ENCODE data around the gene FOCAD.

FOCAD gene

GRCh38 chr9:20786807-20787206, 102.7 kb downstream of the FOCAD start:
- peaks cover 6% of the 10 kb centered on the region; the same call in 1 of the 2 replicates for H3K4me1 ChIP-seq (ENCODE audit: control insufficient read depth, insufficient read depth, low read length)
- no peaks in the 10 kb centered on the region for H3K9me3 ChIP-seq (ENCODE audit: control insufficient read depth, insufficient read depth, low read depth, low read length)
- TF ChIP-seq GLIS1 (tag by site-specific recombination; IDR thresholded peaks at IDR 0.05) (no peak), ZNF324 (tag by site-specific recombination; IDR thresholded peaks at IDR 0.05) (no peak)
- peaks cover 0 to 19% of the 10 kb centered on the region in 2 experiments; a peak in 1 of 3 replicates for H3K36me3 ChIP-seq (ENCODE audit: control insufficient read depth in 2 of 2, insufficient read depth in 1 of 2, low read length in 2 of 2)
- ChIA-PET CTCF (no interaction called here), POLR2A (no interaction called here)
- no peak overlapping the region for H3K27ac ChIP-seq (ENCODE audit: extremely low read depth, low read depth, low read length)
- no peak overlapping the region for H3K4me3 ChIP-seq (ENCODE audit: low read depth, low read length)

DNA sequence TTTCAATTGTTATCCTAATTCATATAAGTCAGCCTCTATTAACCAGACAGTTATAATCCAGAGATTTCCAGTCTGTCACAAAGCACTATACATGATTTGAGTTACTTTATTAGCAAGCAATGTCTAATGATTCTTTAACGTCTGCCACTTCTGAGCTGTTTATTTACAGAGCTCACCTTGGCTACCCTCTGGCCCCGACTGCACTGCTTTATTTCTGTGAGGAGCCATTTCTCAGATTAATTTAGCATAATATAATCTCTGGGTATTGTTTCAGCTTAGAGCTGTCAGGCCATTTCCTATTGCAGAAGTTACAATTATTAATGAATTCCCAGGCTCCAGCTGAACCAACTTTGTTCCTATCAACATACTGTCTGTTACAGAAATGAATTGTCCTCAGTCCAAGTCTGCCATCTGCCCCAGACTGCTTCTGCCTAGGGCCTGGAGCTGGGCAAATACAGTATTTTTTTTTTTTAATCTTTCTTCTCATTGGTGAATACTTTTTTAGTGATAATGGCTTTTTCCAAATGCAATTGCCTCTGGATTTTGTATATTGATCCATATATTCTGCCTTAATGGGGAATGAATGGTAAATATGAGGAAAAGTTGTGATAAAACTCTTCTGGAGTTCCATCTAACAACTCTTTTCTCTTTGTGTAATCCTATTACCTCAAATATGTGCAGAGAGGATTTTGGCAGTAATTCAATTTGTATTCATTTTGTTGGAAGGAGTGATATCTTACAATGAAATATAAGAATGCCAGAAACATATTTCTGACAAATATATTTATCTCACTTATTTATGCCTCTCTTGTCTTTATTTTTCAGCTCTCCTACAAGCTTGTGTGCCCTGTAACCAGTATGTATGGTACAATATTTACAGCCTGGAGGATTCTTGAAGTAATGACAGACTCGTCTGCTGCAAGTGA, 104.7 kb downstream of the FOCAD start:
- TF ChIP-seq ZNF747 (tag by site-specific recombination; IDR thresholded peaks at IDR 0.05) (no peak), ZBTB21 (tag by site-specific recombination; IDR thresholded peaks at IDR 0.05) (no peak), ZNF76 (tag by site-specific recombination; IDR thresholded peaks at IDR 0.05; ENCODE audit: borderline replicate concordance, low read depth) (no peak), REST (tag by site-specific recombination; IDR thresholded peaks at IDR 0.05) (no peak), ZSCAN23 (tag by site-specific recombination; IDR thresholded peaks at IDR 0.05) (no peak), ZNF501 (tag by site-specific recombination; IDR thresholded peaks at IDR 0.05) (no peak), ZNF416 (tag by site-specific recombination; IDR thresholded peaks at IDR 0.05) (no peak), ZFP3 (tag by site-specific recombination; IDR thresholded peaks at IDR 0.05; ENCODE audit: low read depth) (no peak), ZNF274 (IDR thresholded peaks at IDR 0.05; ENCODE audit: low read length) (no peak), ZNF274 (tag by site-specific recombination; IDR thresholded peaks at IDR 0.05; ENCODE audit: borderline replicate concordance) (no peak), ZNF645 (tag by site-specific recombination; IDR thresholded peaks at IDR 0.05) (no peak), ZNF138 (tag by site-specific recombination; IDR thresholded peaks at IDR 0.05; ENCODE audit: borderline replicate concordance) (no peak), ZNF19 (tag by site-specific recombination; IDR thresholded peaks at IDR 0.05; ENCODE audit: low read depth) (no peak)
- TF ChIP-seq, protein P1, sequence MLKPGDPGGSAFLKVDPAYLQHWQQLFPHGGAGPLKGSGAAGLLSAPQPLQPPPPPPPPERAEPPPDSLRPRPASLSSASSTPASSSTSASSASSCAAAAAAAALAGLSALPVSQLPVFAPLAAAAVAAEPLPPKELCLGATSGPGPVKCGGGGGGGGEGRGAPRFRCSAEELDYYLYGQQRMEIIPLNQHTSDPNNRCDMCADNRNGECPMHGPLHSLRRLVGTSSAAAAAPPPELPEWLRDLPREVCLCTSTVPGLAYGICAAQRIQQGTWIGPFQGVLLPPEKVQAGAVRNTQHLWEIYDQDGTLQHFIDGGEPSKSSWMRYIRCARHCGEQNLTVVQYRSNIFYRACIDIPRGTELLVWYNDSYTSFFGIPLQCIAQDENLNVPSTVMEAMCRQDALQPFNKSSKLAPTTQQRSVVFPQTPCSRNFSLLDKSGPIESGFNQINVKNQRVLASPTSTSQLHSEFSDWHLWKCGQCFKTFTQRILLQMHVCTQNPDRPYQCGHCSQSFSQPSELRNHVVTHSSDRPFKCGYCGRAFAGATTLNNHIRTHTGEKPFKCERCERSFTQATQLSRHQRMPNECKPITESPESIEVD (tag by site-specific recombination; IDR thresholded peaks at IDR 0.05): no peak
- TF ChIP-seq, protein P2, sequence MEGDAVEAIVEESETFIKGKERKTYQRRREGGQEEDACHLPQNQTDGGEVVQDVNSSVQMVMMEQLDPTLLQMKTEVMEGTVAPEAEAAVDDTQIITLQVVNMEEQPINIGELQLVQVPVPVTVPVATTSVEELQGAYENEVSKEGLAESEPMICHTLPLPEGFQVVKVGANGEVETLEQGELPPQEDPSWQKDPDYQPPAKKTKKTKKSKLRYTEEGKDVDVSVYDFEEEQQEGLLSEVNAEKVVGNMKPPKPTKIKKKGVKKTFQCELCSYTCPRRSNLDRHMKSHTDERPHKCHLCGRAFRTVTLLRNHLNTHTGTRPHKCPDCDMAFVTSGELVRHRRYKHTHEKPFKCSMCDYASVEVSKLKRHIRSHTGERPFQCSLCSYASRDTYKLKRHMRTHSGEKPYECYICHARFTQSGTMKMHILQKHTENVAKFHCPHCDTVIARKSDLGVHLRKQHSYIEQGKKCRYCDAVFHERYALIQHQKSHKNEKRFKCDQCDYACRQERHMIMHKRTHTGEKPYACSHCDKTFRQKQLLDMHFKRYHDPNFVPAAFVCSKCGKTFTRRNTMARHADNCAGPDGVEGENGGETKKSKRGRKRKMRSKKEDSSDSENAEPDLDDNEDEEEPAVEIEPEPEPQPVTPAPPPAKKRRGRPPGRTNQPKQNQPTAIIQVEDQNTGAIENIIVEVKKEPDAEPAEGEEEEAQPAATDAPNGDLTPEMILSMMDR (tag by site-specific recombination; IDR thresholded peaks at IDR 0.05): no peak
- POLR2A ChIA-PET: interaction anchor here (1.2 kb wide), 1 partner anchor 105 kb away, joined by 3 read pairs; the partner anchor contains the start of gene FOCAD
- CTCF ChIA-PET: interaction anchor here (0.5 to 0.7 kb wide), 4 partner anchors 10 to 499 kb away, joined by 3 to 6 read pairs (median 3); no protein-coding TSS in a partner anchor
- Histone ChIP-seq H3K9me3 (ENCODE audit: control insufficient read depth, insufficient read depth, low read depth, low read length) (no peaks in the 10 kb centered on the region), H3K27ac (ENCODE audit: extremely low read depth, low read depth, low read length) (no peak overlapping the region), H3K4me1 (ENCODE audit: control insufficient read depth, insufficient read depth, low read length) (peaks cover 6% of the 10 kb centered on the region; the same call in 1 of the 2 replicates), H3K4me3 (ENCODE audit: low read depth, low read length) (no peak overlapping the region), H3K36me3 (ENCODE audit: control insufficient read depth in 2 of 2, insufficient read depth in 1 of 2, low read length in 2 of 2) (peaks cover 0 to 13% of the 10 kb centered on the region in 2 experiments; a peak in 1 of 3 replicates)

Measured in HEK293 (cell line).